Immature natural killer cell (primary cell): ENCODE data around the gene UBTD2. TPM values are rescaled to one million over a fixed set of nuclear protein-coding genes. Genes with fewer than 3 reads are reported as not detected.

Experiments used
- DNase-seq, 3 donors: peaks; one replicate each; pipeline ENCODE4 v3.0.0; 2022; ENCODE audit warnings: mixed read lengths in 1 of 3
- H3K27ac Mint-ChIP-seq, 6 donors: one replicate each; pipeline ENCODE4 v1.8.0; 2020; ENCODE audit warnings: mixed read lengths in 6 of 6, mild to moderate bottlenecking in 5 of 6, inconsistent platforms in 4 of 6, moderate library complexity in 3 of 6
- H3K27me3 Mint-ChIP-seq, 3 donors: one replicate each; pipeline ENCODE4 v1.8.0; 2020 to 2021; ENCODE audit warnings: low read depth in 3 of 3, mild to moderate bottlenecking in 3 of 3, mixed read lengths in 3 of 3, moderate library complexity in 3 of 3, inconsistent platforms in 1 of 3
- H3K36me3 Mint-ChIP-seq, 3 donors: one replicate each; pipeline ENCODE4 v1.8.0; 2020; ENCODE audit warnings: mixed read lengths in 3 of 3, inconsistent platforms in 2 of 3, mild to moderate bottlenecking in 2 of 3
- H3K4me1 Mint-ChIP-seq, 2 donors: one replicate each; pipeline ENCODE4 v1.8.0; 2020; ENCODE audit warnings: inconsistent platforms in 2 of 2, mild to moderate bottlenecking in 2 of 2, mixed read lengths in 2 of 2, moderate library complexity in 1 of 2
- H3K4me3 Mint-ChIP-seq, 5 donors: one replicate each; pipeline ENCODE4 v1.8.0; 2020; ENCODE audit warnings: mild to moderate bottlenecking in 5 of 5, mixed read lengths in 5 of 5, inconsistent platforms in 3 of 5, moderate library complexity in 3 of 5
- H3K9me3 Mint-ChIP-seq, 6 donors: one replicate each; pipeline ENCODE4 v1.8.0; 2020; ENCODE audit warnings: mild to moderate bottlenecking in 6 of 6, mixed read lengths in 6 of 6, inconsistent platforms in 4 of 6, moderate library complexity in 3 of 6
- polyA plus RNA-seq, 3 donors: library from polyadenylated mRNA; unstranded; fragments of 300-500 nt; fragmentation: Illumina TruSeq; gene quantifications; one replicate each; pipeline ENCODE4 v1.2.3, GENCODE V29; 2021

UBTD2 gene
- polyA plus RNA-seq, 3 donors from 2014 or later, result 1.5 TPM

DNA sequence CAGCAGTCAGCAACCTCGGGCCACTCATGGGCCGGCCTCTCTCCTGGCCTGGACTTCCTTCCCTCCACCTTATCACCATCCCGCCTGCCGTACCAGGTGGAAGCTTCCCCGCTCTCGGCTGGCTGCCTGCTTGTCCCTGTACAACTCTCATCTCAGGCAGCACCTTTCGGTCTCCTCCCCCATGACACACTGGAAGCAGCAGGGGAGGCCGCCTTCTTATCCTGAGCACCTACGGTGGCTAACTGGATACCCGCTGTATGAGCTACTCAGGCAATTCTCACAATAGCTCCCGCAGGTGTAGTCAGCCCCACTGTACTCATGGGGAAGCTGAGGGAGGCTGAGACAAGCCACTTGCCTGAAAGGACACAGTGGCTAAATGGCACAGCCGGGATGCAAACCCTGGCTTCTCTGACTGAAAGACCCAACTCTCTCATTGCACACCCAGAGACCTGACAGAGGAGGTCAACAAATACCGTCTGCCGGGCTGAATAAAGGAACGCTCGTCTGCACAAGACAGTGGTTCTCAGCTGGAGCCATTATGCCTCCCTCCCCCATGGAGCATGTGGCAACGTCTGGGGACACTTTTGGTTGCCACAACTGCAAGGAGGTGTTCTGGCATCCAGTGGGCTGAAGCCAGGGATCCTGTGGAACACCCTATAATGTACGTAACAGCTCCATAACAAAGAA is 105.1 kb downstream of the UBTD2 start:
- Mint-ChIP-seq H3K9me3 (peaks cover 0 to under 1% (median 0%) of the 10 kb centered on the region in 6 donors), H3K4me1 (peaks cover 87 to 95% of the 10 kb centered on the region in 2 donors), H3K27me3 (peaks cover 37 to 70% (median 59%) of the 10 kb centered on the region in 3 donors), H3K36me3 (peaks cover 16 to 33% (median 17%) of the 10 kb centered on the region in 3 donors), H3K27ac (peak overlapping the region; percentile 99 to 100 (median 100)), H3K4me3 (peak overlapping the region; percentile 91 to 97 (median 92))
- no peak for DNase-seq

GRCh38 chr5:172177176-172177575 is 106.4 kb downstream of the UBTD2 start:
- H3K4me1 Mint-ChIP-seq, result peaks cover 89 to 95% of the 10 kb centered on the region in 2 donors
- peaks cover 37 to 62% (median 56%) of the 10 kb centered on the region in 3 donors for H3K27me3 Mint-ChIP-seq
- no peak for DNase-seq
- H3K4me3 Mint-ChIP-seq, result peak overlapping the region; percentile 91 to 97 (median 92)
- peaks cover 12 to 29% (median 12%) of the 10 kb centered on the region in 3 donors for H3K36me3 Mint-ChIP-seq
- no peaks in the 10 kb centered on the region for H3K9me3 Mint-ChIP-seq
- peak overlapping the region; percentile 99 to 100 (median 100) for H3K27ac Mint-ChIP-seq

GRCh38 chr5:172175263-172175719 is 108.3 kb downstream of the UBTD2 start:
- DNase-seq, result peak; percentile 88 to 91 (median 91)
- Mint-ChIP-seq H3K4me3 (peak overlapping the region; percentile 91 to 97 (median 92)), H3K9me3 (no peaks in the 10 kb centered on the region), H3K27me3 (peaks cover 37 to 54% (median 53%) of the 10 kb centered on the region in 3 donors), H3K4me1 (peaks cover 97 to 99% of the 10 kb centered on the region in 2 donors), H3K36me3 (peaks cover 7 to 25% (median 9%) of the 10 kb centered on the region in 3 donors), H3K27ac (peak overlapping the region; percentile 99 to 100 (median 100))

DNA sequence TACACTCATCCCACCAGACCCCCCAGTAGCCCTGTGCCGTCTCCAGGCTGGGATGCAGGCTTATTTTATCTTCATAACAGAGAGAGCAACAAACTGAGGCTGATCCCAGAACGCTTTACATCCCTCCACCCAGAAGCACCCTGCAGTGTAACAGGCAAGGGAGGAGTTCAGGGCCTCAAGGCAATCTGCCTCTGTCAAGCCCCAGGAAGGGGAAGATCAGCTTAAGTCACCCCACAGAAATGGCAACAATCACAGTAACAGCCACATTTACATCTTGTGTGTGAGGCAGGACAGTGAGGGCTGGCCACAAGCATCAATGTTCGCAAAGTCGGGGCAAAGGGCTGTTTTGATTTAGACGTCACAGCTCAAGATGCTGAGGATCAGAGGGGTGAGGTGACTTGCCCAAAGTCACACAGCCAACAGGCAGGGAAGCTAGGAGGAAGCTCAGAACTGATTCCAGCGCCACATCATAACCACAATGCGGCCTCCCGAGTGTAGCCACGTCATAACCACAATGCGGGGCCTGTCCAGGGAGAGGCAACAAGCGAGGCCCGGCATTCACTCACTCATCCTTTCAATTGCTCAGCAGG is 109.9 kb downstream of the UBTD2 start:
- DNase-seq, result peak; percentile 85 to 88 (median 86)
- Mint-ChIP-seq H3K27me3 (peaks cover 25 to 41% (median 40%) of the 10 kb centered on the region in 3 donors), H3K9me3 (no peaks in the 10 kb centered on the region), H3K27ac (peak overlapping the region; percentile 99 to 100 (median 100)), H3K4me1 (peaks cover 99 to 100% of the 10 kb centered on the region in 2 donors), H3K4me3 (peak overlapping the region; percentile 91 to 97 (median 92)), H3K36me3 (peaks cover 5 to 27% (median 9%) of the 10 kb centered on the region in 3 donors)

GRCh38 chr5:172172912-172173563 is 110.5 kb downstream of the UBTD2 start:
- Mint-ChIP-seq H3K4me3 (peak overlapping the region; percentile 91 to 97 (median 92)), H3K36me3 (peaks cover 0 to 21% (median 9%) of the 10 kb centered on the region in 3 donors)

DNA sequence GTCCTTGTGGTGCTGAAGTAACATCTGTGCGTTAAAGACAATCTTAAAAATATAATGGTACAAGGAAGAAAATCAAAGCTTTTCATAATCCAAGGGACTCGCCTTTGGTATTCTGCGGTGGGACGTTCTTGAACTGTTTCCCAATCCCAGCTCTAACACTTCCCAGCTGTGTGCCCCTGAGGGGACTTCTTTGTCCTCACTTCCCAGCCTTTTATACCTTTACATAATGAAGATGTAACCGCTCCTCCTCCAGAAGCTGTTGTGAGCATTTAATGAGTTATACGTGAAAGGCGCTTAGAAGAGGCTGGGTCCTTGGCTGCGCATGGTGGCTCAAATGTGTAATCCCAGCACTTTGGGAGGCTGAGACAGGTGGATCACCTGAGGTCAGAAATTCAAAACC is 112.4 kb downstream of the UBTD2 start:
- Mint-ChIP-seq H3K9me3 (no peaks in the 10 kb centered on the region), H3K36me3 (peaks cover 0 to 16% (median 9%) of the 10 kb centered on the region in 3 donors), H3K27me3 (peaks cover 21 to 30% (median 28%) of the 10 kb centered on the region in 3 donors), H3K4me1 (peaks cover 99 to 100% of the 10 kb centered on the region in 2 donors), H3K4me3 (peak overlapping the region; percentile 12 to 94 (median 23)), H3K27ac (peak overlapping the region; percentile 99 to 100 (median 100))
- no peak for DNase-seq

More at GRCh38 chr5:172172912-172173563, 110.5 kb downstream of the UBTD2 start:
- peak in 1 of 3 donors; percentile 35 for DNase-seq
- Mint-ChIP-seq H3K4me1 (peaks cover 99 to 100% of the 10 kb centered on the region in 2 donors), H3K27me3 (peaks cover 21 to 37% (median 34%) of the 10 kb centered on the region in 3 donors), H3K9me3 (no peaks in the 10 kb centered on the region), H3K27ac (peak overlapping the region; percentile 99 to 100 (median 100))

- peaks cover 19 to 21% (median 20%) of the 10 kb centered on the region in 3 donors for H3K27me3 Mint-ChIP-seq
- H3K27ac Mint-ChIP-seq, result peak overlapping the region; percentile 99 to 100 (median 100)
- no peak for DNase-seq
- peak overlapping the region; percentile 44 to 94 (median 55) for H3K4me3 Mint-ChIP-seq
- peaks cover 97 to 100% of the 10 kb centered on the region in 2 donors for H3K4me1 Mint-ChIP-seq
- H3K9me3 Mint-ChIP-seq, result no peaks in the 10 kb centered on the region
- peaks cover 0 to 11% (median 9%) of the 10 kb centered on the region in 3 donors for H3K36me3 Mint-ChIP-seq
Measured at GRCh38 chr5:172170251-172170701, 113.3 kb downstream of the UBTD2 start.

DNA sequence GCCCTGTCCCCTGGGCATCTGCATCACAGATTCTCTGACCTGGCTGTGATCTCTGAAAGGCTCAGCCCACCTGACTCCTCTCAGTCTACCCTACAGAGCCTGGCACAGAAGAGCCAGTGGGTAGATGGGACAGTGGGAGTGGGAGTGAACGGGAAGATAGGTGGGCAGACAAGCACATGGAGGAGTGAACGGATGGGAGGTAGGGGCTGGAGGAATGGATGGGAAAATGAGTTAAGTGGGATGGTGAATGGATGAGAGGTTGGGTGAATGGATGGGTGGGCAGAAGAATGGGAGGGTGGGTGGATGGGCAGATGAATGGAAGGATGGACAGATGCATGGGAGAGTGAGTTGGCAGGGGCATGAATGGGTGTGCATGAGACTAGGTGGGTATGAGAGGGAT is 114.3 kb downstream of the UBTD2 start:
- H3K27me3 Mint-ChIP-seq, result peaks cover 8 to 11% (median 11%) of the 10 kb centered on the region in 3 donors
- H3K27ac Mint-ChIP-seq, result peak overlapping the region; percentile 99 to 100 (median 100)
- DNase-seq, result no peak
- peaks cover 0 to 11% (median 9%) of the 10 kb centered on the region in 3 donors for H3K36me3 Mint-ChIP-seq
- peaks cover 96 to 100% of the 10 kb centered on the region in 2 donors for H3K4me1 Mint-ChIP-seq
- no peaks in the 10 kb centered on the region for H3K9me3 Mint-ChIP-seq
- peak overlapping the region; percentile 60 to 94 (median 71) for H3K4me3 Mint-ChIP-seq

GRCh38 chr5:172168311-172168710 is 115.3 kb downstream of the UBTD2 start:
- Mint-ChIP-seq H3K36me3 (peaks cover 0 to 5% (median 5%) of the 10 kb centered on the region in 3 donors), H3K4me3 (peak overlapping the region; percentile 60 to 94 (median 71)), H3K27me3 (peaks cover 1 to 5% (median 2%) of the 10 kb centered on the region in 3 donors), H3K4me1 (peaks cover 97 to 100% of the 10 kb centered on the region in 2 donors), H3K27ac (peak overlapping the region; percentile 99 to 100 (median 100)), H3K9me3 (no peaks in the 10 kb centered on the region)
- no peak for DNase-seq

DNA sequence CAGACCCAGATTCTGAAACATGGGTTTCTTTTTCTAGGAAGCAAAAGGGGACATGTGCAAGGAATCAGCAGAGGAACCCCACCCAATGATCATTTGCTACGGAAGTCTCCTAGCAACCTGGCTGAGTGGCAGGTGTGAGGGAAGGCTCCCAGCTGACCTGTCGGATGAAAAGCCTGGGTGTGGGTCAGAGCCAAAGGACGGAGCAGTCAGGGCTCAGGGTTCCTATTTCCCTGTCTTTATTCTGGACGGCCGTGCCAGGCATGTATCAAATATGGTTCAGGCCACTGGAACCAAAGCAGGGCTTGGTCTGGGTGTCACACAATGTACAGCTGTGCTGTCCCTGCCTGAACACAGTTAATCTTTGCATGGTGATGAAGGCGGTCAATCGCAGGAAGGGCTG is 115.7 kb downstream of the UBTD2 start:
- no peaks in the 10 kb centered on the region for H3K9me3 Mint-ChIP-seq
- no peak for DNase-seq
- H3K36me3 Mint-ChIP-seq, result peaks cover 0 to 5% (median 5%) of the 10 kb centered on the region in 3 donors
- H3K27ac Mint-ChIP-seq, result peak overlapping the region; percentile 99 to 100 (median 100)
- H3K4me1 Mint-ChIP-seq, result peaks cover 97 to 100% of the 10 kb centered on the region in 2 donors
- H3K4me3 Mint-ChIP-seq, result peak overlapping the region; percentile 60 to 94 (median 71)
- peaks cover 1 to 5% (median 2%) of the 10 kb centered on the region in 3 donors for H3K27me3 Mint-ChIP-seq

DNA sequence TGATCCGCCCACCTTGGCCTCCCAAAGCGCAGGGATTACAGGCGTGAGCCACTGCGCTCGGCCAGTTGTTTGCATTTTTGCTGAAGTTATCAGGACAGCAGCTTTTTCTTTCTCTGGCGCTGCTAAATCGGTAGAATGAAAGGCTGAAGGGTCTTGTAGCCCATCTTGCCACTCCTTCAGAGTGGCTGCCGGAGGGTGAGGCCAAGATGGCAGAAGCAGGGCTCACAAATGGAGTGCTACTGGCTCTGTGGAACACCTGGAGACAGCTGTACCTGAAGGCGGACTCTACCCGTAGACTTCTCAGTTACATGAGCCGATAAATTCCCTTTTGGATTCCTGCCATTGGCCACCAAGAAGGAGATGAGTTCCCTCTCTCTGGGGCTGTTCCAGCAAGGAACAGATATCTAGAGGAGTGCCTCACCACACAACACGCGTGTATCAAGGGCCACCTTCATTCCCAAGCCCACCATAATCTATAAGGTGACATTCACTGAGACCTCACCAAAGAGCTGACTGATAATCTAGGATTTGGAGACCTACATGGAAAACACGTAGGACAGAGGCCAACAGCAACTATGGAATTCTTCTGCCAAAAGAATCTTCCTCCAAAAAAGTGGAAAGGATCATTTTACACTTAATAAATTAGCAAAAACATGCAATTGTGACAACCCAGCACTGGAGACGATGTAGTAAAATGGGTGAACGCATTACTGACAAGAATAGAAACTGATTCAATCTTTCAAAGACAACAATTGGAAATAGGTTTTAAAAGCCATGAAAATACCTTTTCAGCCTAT is 117.3 kb downstream of the UBTD2 start:
- Mint-ChIP-seq H3K4me3 (peak overlapping the region in 4 of 5 donors; percentile 53 to 94 (median 72)), H3K4me1 (peaks cover 96 to 100% of the 10 kb centered on the region in 2 donors)

DNA sequence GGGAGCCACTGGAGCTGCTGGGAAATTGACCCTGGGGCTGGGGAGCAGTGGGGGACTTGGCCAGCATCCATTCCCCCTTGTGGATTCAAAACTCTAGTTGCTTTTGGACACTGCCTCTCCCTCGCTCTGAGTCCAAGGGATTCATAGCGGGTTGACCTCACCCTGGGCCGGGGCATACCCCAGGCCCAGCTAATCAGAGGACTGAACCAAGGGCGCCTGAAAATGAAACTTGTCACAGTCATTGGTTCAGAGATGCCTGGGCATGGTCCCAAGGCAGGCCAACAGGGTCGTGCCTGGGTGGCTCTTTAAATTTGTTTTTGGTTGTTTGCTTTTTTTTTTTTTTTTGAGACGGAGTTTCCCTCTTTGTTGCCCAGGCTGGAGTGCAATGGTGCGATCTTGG is 118.1 kb downstream of the UBTD2 start:
- Mint-ChIP-seq H3K27ac (peak overlapping the region in 5 of 6 donors; percentile 35 to 100 (median 86)), H3K4me3 (peak overlapping the region in 2 of 5 donors; percentile 33 to 36), H3K4me1 (peaks cover 95 to 100% of the 10 kb centered on the region in 2 donors), H3K27me3 (peaks cover 1 to 5% (median 2%) of the 10 kb centered on the region in 3 donors), H3K9me3 (no peaks in the 10 kb centered on the region), H3K36me3 (peaks cover 0 to 8% (median 5%) of the 10 kb centered on the region in 3 donors)
- DNase-seq, result no peak

More for the DNA sequence above, 117.3 kb downstream of the UBTD2 start:
- Mint-ChIP-seq H3K27ac (peak overlapping the region; percentile 99 to 100 (median 100)), H3K9me3 (no peaks in the 10 kb centered on the region), H3K27me3 (peaks cover 1 to 5% (median 2%) of the 10 kb centered on the region in 3 donors), H3K36me3 (peaks cover 0 to 8% (median 5%) of the 10 kb centered on the region in 3 donors)
- no peak for DNase-seq
